Neural cell (in vitro differentiated cells): ENCODE results near the gene SPEG. TPM values are rescaled to one million over a fixed set of nuclear protein-coding genes. Genes with fewer than 3 reads are reported as not detected.
"Not testable (repeated sequence)": the region's sequence is repeated elsewhere in the genome, so short reads cannot be mapped to it uniquely, and the experiment has no call there.

Experiments
- H2AFZ ChIP-seq: fragments of 200-600, 300-800 bp; sonication (generic), shearing (Covaris generic); 2 replicates; pipeline ENCODE4 v1.6.0; 2014; ENCODE audit warnings: low read depth, mild to moderate bottlenecking, antibody characterized with exemption, low read length, moderate library complexity
- H3F3A ChIP-seq: fragments of 200-600 bp; shearing (Covaris generic); 2 replicates; pipeline ENCODE4 v1.6.1; 2016; ENCODE audit warnings: mild to moderate bottlenecking, moderate library complexity, mixed read lengths, antibody characterized with exemption, low read length; ENCODE audit not compliant: insufficient read depth, poor library complexity, severe bottlenecking
- H3K27ac ChIP-seq: fragments of 200-600, 300-800 bp; sonication (generic), shearing (Covaris generic); 2 replicates; pipeline ENCODE4 v1.5.1; 2014; ENCODE audit warnings: mild to moderate bottlenecking, low read length, moderate library complexity
- H3K27me3 ChIP-seq: fragments of 300-800, 200-600 bp; sonication (generic), shearing (Covaris generic); 2 replicates; pipeline ENCODE4 v1.6.0; 2014; ENCODE audit warnings: mild to moderate bottlenecking, low read depth, low read length, moderate library complexity; ENCODE audit not compliant: insufficient read depth
- H3K36me3 ChIP-seq: fragments of 300-800, 200-600 bp; sonication (generic), shearing (Covaris generic); 2 replicates; pipeline ENCODE4 v1.5.1; 2014; ENCODE audit warnings: mild to moderate bottlenecking, antibody characterized with exemption, low read length, moderate library complexity; ENCODE audit not compliant: insufficient read depth
- H3K4me2 ChIP-seq: fragments of 300-800, 200-600 bp; sonication (generic), shearing (Covaris generic); 2 replicates; pipeline ENCODE4 v1.6.0; 2014; ENCODE audit warnings: mild to moderate bottlenecking, low read length
- H3K4me3 ChIP-seq: fragments of 300-800, 200-600 bp; sonication (generic), shearing (Covaris generic); 2 replicates; pipeline ENCODE4 v1.5.1; 2014; ENCODE audit warnings: mild to moderate bottlenecking, low read length, moderate library complexity
- H3K79me2 ChIP-seq: fragments of 200-600 bp; shearing (Covaris generic); replicated peaks from 2 replicates; pipeline ENCODE4 v1.6.0; 2014; ENCODE audit warnings: mild to moderate bottlenecking, low read length, moderate library complexity; ENCODE audit not compliant: insufficient read depth
- H3K9ac ChIP-seq: fragments of 300-800, 200-600 bp; sonication (generic), shearing (Covaris generic); 2 replicates; pipeline ENCODE4 v1.6.1; 2016; ENCODE audit warnings: mild to moderate bottlenecking, low read length, mixed read lengths
- H3K9me2 ChIP-seq: fragments of 200-600 bp; shearing (Covaris generic); 2 replicates; pipeline ENCODE4 v1.6.1; 2016; ENCODE audit warnings: mild to moderate bottlenecking, low read length, mixed read lengths; ENCODE audit not compliant: insufficient read depth
- H3K9me3 ChIP-seq: fragments of 200-600, 300-800 bp; sonication (generic), shearing (Covaris generic); 2 replicates; pipeline ENCODE4 v1.6.1; 2016; ENCODE audit warnings: mild to moderate bottlenecking, mixed run types, low read length, moderate library complexity, mixed read lengths
- H4K20me1 ChIP-seq: fragments of 200-600 bp; shearing (Covaris generic); 2 replicates; pipeline ENCODE4 v1.6.1; 2016; ENCODE audit warnings: mild to moderate bottlenecking, mixed run types; ENCODE audit not compliant: insufficient read depth
- EP300 ChIP-seq: fragments of 450-650 bp; conservative IDR thresholded peaks from 2 replicates; pipeline ENCODE4 v1.6.1; 2014; ENCODE audit warnings: antibody characterized with exemption, mild to moderate bottlenecking, moderate library complexity; ENCODE audit not compliant: poor library complexity, severe bottlenecking
- EZH2 ChIP-seq: fragments of 200-600, 300-800 bp; shearing (Covaris generic), sonication (generic); IDR thresholded peaks from 2 replicates; pipeline ENCODE4 v1.6.1; 2014; ENCODE audit warnings: antibody characterized with exemption, low read length, borderline replicate concordance, mild to moderate bottlenecking; ENCODE audit not compliant: insufficient read depth, poor library complexity, severe bottlenecking
- MXI1 ChIP-seq: fragments of 450-650 bp; conservative IDR thresholded peaks from 2 replicates; pipeline ENCODE4 v1.6.1; 2014; ENCODE audit warnings: antibody characterized with exemption, mild to moderate bottlenecking; ENCODE audit not compliant: poor library complexity, severe bottlenecking
- POLR2AphosphoS5 ChIP-seq: IDR thresholded peaks from 2 replicates; pipeline ENCODE4 v1.6.1; 2012
- RAD21 ChIP-seq: fragments of 450-650 bp; conservative IDR thresholded peaks from 2 replicates; pipeline ENCODE4 v1.6.1; 2014; ENCODE audit warnings: antibody characterized with exemption, mild to moderate bottlenecking, moderate library complexity
- SMC3 ChIP-seq: fragments of 450-650 bp; conservative IDR thresholded peaks from 2 replicates; pipeline ENCODE4 v1.6.1; 2014; ENCODE audit warnings: antibody characterized with exemption, mild to moderate bottlenecking, moderate library complexity; ENCODE audit not compliant: poor library complexity
- TAF1 ChIP-seq: IDR thresholded peaks from 2 replicates; pipeline ENCODE4 v1.6.1; 2012; ENCODE audit warnings: low read depth
- polyA plus RNA-seq: library from polyadenylated mRNA; depleted of rRNA; stranded (reverse); fragments of >200 nt; gene quantifications from 2 replicates; pipeline ENCODE4 v1.2.3, GENCODE V29; 2014
- TF ChIP-seq, protein P1 (sequence below): IDR thresholded peaks from 2 replicates; pipeline ENCODE4 v1.6.1; 2012; ENCODE audit warnings: borderline replicate concordance
- TF ChIP-seq, protein P2 (sequence below): fragments of 450-650 bp; IDR thresholded peaks from 2 replicates; pipeline ENCODE4 v1.5.1; 2014; ENCODE audit warnings: antibody characterized with exemption, mild to moderate bottlenecking, moderate library complexity; ENCODE audit not compliant: poor library complexity, severe bottlenecking

Gene SPEG
- polyA plus RNA-seq, 1 donor from 2014 or later: 58.3 TPM

DNA sequence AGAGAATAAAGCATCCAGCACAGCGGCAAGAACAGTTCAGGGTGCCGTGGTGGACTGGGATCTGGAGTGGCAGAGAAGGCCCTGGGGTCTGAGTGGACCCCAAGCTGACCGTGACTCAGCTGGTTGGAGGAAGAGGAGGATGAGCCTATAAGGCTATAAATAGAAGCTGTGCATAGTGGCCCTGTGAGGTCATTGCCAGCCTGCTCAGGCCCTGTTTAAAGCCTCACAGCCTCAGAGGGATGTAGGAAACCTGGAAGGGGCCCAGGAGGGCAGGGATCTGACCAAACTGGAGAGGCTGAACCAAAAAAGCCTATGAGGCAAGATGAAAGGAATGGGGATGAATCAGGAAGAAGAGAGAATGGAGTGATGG is 27.8 kb upstream of the SPEG start:
- H3K4me3 ChIP-seq: no peak overlapping the region
- no peak overlapping the region for H3K4me2 ChIP-seq
- TF ChIP-seq, protein P1, sequence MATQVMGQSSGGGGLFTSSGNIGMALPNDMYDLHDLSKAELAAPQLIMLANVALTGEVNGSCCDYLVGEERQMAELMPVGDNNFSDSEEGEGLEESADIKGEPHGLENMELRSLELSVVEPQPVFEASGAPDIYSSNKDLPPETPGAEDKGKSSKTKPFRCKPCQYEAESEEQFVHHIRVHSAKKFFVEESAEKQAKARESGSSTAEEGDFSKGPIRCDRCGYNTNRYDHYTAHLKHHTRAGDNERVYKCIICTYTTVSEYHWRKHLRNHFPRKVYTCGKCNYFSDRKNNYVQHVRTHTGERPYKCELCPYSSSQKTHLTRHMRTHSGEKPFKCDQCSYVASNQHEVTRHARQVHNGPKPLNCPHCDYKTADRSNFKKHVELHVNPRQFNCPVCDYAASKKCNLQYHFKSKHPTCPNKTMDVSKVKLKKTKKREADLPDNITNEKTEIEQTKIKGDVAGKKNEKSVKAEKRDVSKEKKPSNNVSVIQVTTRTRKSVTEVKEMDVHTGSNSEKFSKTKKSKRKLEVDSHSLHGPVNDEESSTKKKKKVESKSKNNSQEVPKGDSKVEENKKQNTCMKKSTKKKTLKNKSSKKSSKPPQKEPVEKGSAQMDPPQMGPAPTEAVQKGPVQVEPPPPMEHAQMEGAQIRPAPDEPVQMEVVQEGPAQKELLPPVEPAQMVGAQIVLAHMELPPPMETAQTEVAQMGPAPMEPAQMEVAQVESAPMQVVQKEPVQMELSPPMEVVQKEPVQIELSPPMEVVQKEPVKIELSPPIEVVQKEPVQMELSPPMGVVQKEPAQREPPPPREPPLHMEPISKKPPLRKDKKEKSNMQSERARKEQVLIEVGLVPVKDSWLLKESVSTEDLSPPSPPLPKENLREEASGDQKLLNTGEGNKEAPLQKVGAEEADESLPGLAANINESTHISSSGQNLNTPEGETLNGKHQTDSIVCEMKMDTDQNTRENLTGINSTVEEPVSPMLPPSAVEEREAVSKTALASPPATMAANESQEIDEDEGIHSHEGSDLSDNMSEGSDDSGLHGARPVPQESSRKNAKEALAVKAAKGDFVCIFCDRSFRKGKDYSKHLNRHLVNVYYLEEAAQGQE: no peak
- TF ChIP-seq MXI1 (no peak), TAF1 (no peak), RAD21 (no peak), POLR2AphosphoS5 (no peak), EP300 (no peak), EZH2 (no peak), SMC3 (no peak)
- TF ChIP-seq, protein P2, sequence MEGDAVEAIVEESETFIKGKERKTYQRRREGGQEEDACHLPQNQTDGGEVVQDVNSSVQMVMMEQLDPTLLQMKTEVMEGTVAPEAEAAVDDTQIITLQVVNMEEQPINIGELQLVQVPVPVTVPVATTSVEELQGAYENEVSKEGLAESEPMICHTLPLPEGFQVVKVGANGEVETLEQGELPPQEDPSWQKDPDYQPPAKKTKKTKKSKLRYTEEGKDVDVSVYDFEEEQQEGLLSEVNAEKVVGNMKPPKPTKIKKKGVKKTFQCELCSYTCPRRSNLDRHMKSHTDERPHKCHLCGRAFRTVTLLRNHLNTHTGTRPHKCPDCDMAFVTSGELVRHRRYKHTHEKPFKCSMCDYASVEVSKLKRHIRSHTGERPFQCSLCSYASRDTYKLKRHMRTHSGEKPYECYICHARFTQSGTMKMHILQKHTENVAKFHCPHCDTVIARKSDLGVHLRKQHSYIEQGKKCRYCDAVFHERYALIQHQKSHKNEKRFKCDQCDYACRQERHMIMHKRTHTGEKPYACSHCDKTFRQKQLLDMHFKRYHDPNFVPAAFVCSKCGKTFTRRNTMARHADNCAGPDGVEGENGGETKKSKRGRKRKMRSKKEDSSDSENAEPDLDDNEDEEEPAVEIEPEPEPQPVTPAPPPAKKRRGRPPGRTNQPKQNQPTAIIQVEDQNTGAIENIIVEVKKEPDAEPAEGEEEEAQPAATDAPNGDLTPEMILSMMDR: no peak
- no peak overlapping the region for H3K9ac ChIP-seq
- no peak overlapping the region for H3K27ac ChIP-seq
- no peaks in the 10 kb centered on the region for H3F3A ChIP-seq
- no peaks in the 10 kb centered on the region for H3K9me3 ChIP-seq
- H3K9me2 ChIP-seq: no peaks in the 10 kb centered on the region
- H3K36me3 ChIP-seq: no peaks in the 10 kb centered on the region
- no peaks in the 10 kb centered on the region for H4K20me1 ChIP-seq
- no peaks in the 10 kb centered on the region for H3K27me3 ChIP-seq
- no peaks in the 10 kb centered on the region for H3K79me2 ChIP-seq
- H2AFZ ChIP-seq: no peak overlapping the region

DNA sequence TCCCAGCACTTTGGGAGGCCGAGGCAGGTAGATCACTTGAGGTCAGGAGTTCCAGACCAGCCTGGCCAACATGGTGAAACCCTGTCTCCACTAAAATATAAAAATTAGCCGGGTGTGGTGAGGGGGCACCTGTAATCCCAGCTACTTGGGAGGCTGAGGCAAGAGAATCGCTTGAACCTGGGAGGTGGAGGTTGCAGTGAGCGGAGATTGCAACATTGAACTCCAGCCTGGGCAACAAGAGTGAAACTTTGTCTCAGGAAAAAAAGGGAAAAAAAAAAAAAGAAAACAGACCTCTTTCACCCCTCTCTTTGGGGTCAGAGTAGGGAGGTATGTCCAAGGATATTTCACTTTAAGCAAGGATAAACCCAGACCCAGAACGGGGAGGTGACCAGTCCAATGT is 27.3 kb upstream of the SPEG start:
- not testable (repeated sequence) for H3K9me3 ChIP-seq, H4K20me1 ChIP-seq, H3K27me3 ChIP-seq, H3K9me2 ChIP-seq, H3K9ac ChIP-seq, H3F3A ChIP-seq, H3K4me2 ChIP-seq, H3K4me3 ChIP-seq, H2AFZ ChIP-seq, H3K79me2 ChIP-seq, H3K27ac ChIP-seq, H3K36me3 ChIP-seq

DNA sequence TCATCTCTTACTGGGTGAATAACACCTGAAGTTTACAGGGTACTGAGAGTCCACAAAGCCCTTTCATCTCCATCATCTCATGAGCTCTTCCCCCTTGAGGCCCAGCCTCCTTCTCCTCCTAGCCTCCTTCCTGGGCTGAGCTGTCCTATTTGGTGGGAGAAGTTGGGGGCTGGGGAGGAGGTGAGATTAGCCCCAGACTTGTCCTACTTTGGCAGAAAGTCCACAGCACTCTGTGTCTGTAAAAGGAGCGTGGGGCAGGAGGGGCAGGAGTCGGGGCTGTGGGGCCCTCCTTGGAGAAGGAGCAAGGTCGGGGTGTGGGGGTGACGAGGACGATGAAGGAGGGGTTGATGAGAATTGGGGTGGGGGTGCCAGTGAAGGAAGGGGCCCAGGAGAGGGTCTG is 26.4 kb upstream of the SPEG start:
- Histone ChIP-seq H3K9me2 (no peaks in the 10 kb centered on the region), H3K36me3 (no peaks in the 10 kb centered on the region), H3K4me2 (no peak overlapping the region), H3K79me2 (no peaks in the 10 kb centered on the region), H3K27ac (no peak overlapping the region), H3K9me3 (no peaks in the 10 kb centered on the region), H3K9ac (no peak overlapping the region), H2AFZ (no peak overlapping the region), H4K20me1 (no peaks in the 10 kb centered on the region), H3F3A (no peaks in the 10 kb centered on the region), H3K4me3 (no peak overlapping the region), H3K27me3 (no peaks in the 10 kb centered on the region)
- TF ChIP-seq MXI1 (no peak), EP300 (no peak), RAD21 (no peak), EZH2 (no peak), POLR2AphosphoS5 (no peak), SMC3 (no peak), TAF1 (no peak)
- TF ChIP-seq, protein P1: no peak
- TF ChIP-seq, protein P2: no peak
